Neuronal stem cell (in vitro differentiated cells): Measurements from ENCODE around the gene TMEM132C.
"Not testable (repeated sequence)": the region's sequence is repeated elsewhere in the genome, so short reads cannot be mapped to it uniquely, and the experiment has no call there.

Experiments
- DNase-seq: peaks from one replicate; pipeline ENCODE4 v3.0.0-alpha.2; 2013; ENCODE audit warnings: low spot score
- H2AFZ ChIP-seq: one replicate; pipeline ENCODE4 v1.6.1; 2013; ENCODE audit warnings: mild to moderate bottlenecking, low read length, inconsistent platforms
- H2AK5ac ChIP-seq: 2 replicates; pipeline ENCODE4 v1.6.1; 2013; ENCODE audit warnings: low read depth, mild to moderate bottlenecking, inconsistent platforms, low read length, moderate library complexity, mixed read lengths
- H2BK120ac ChIP-seq: 2 replicates; pipeline ENCODE4 v1.6.1; 2013; ENCODE audit warnings: low read depth, mild to moderate bottlenecking, inconsistent platforms, low read length, moderate library complexity, mixed read lengths
- H2BK12ac ChIP-seq: one replicate; pipeline ENCODE4 v1.6.1; 2013; ENCODE audit warnings: low read length, inconsistent platforms
- H2BK15ac ChIP-seq: 2 replicates; pipeline ENCODE4 v1.6.1; 2013; ENCODE audit warnings: mild to moderate bottlenecking, low read length, inconsistent platforms, mixed read lengths
- H2BK5ac ChIP-seq: one replicate; pipeline ENCODE4 v1.6.1; 2013; ENCODE audit warnings: inconsistent platforms, mild to moderate bottlenecking, low read length, moderate library complexity
- H3K14ac ChIP-seq: one replicate; pipeline ENCODE4 v1.6.1; 2013; ENCODE audit warnings: low read length, inconsistent platforms
- H3K18ac ChIP-seq: 2 replicates; pipeline ENCODE4 v1.6.1; 2013; ENCODE audit warnings: low read length, inconsistent platforms
- H3K23ac ChIP-seq: 2 replicates; pipeline ENCODE4 v1.6.1; 2013; ENCODE audit warnings: low read depth, mild to moderate bottlenecking, mixed read lengths, low read length, inconsistent platforms; ENCODE audit not compliant: poor library complexity
- H3K27ac ChIP-seq: replicated peaks from 3 replicates; pipeline ENCODE4 v1.5.1; 2013; ENCODE audit warnings: low read length, inconsistent platforms
- H3K27me3 ChIP-seq, 3 experiments: 2 replicates each; pipeline ENCODE4 v1.6.1; 2013; ENCODE audit warnings: low read length in 3 of 3, mild to moderate bottlenecking in 2 of 3, inconsistent platforms in 1 of 3, low read depth in 1 of 3, mixed read lengths in 1 of 3, moderate library complexity in 1 of 3; ENCODE audit not compliant: control insufficient read depth in 3 of 3, insufficient read depth in 3 of 3
- H3K36me3 ChIP-seq, 2 donors: replicated peaks in 1 of 2; 2 replicates each; pipeline ENCODE4 v1.6.1; 2013; ENCODE audit warnings: low read length in 2 of 2; ENCODE audit not compliant: control insufficient read depth in 2 of 2, insufficient read depth in 2 of 2
- H3K4ac ChIP-seq: 2 replicates; pipeline ENCODE4 v1.6.1; 2013; ENCODE audit warnings: inconsistent platforms, mild to moderate bottlenecking, low read length, moderate library complexity
- H3K4me1 ChIP-seq, 2 donors: 1 replicate in 1 of 2; 2 replicates in 1 of 2; pipeline ENCODE4 v1.6.1; 2013; ENCODE audit warnings: low read length in 2 of 2, low read depth in 1 of 2; ENCODE audit not compliant: control insufficient read depth in 2 of 2, insufficient read depth in 1 of 2
- H3K4me2 ChIP-seq: one replicate; pipeline ENCODE4 v1.6.1; 2013; ENCODE audit warnings: mild to moderate bottlenecking, low read length, inconsistent platforms; ENCODE audit not compliant: insufficient read depth, poor library complexity, severe bottlenecking
- H3K4me3 ChIP-seq, 2 donors: 2 replicates each; pipeline ENCODE4 v1.5.1; 2013; ENCODE audit warnings: low read length in 2 of 2, mild to moderate bottlenecking in 2 of 2, inconsistent platforms in 1 of 2, moderate library complexity in 1 of 2
- H3K79me1 ChIP-seq: one replicate; pipeline ENCODE4 v1.6.1; 2013; ENCODE audit warnings: low read depth, mild to moderate bottlenecking, inconsistent platforms, low read length, moderate library complexity
- H3K9ac ChIP-seq: one replicate; pipeline ENCODE4 v1.6.1; 2013; ENCODE audit warnings: mild to moderate bottlenecking, low read depth, low read length, inconsistent platforms; ENCODE audit not compliant: poor library complexity
- H3K9me3 ChIP-seq, 2 donors: replicated peaks in 1 of 2; 2 replicates each; pipeline versions ENCODE3 to v1.6.1; 2013; ENCODE audit warnings: low read length in 2 of 2, mild to moderate bottlenecking in 2 of 2, inconsistent platforms in 1 of 2, low read depth in 1 of 2, mixed read lengths in 1 of 2, moderate library complexity in 1 of 2; ENCODE audit not compliant: control insufficient read depth in 2 of 2, insufficient read depth in 1 of 2
- H4K8ac ChIP-seq: one replicate; pipeline ENCODE4 v1.6.1; 2013; ENCODE audit warnings: low read depth, mild to moderate bottlenecking, inconsistent platforms, low read length, moderate library complexity
- H4K91ac ChIP-seq: one replicate; pipeline ENCODE4 v1.6.1; 2013; ENCODE audit warnings: low read length, low read depth, mild to moderate bottlenecking, inconsistent platforms; ENCODE audit not compliant: poor library complexity
- WGBS, 2 donors: extraction: QIAGEN DNeasy Blood & Tissue Kit; methylation state at CpG; one replicate each; pipeline ENCODE4 v1.1.7; 2013; ENCODE audit warnings: missing lambda C conversion rate in 2 of 2, mixed read lengths in 1 of 2; ENCODE audit not compliant: insufficient read length in 2 of 2, insufficient replicate concordance in 1 of 2; ENCODE audit errors: extremely low coverage in 2 of 2; 5-methylcytosine and 5-hydroxymethylcytosine counted together

Gene TMEM132C

DNA sequence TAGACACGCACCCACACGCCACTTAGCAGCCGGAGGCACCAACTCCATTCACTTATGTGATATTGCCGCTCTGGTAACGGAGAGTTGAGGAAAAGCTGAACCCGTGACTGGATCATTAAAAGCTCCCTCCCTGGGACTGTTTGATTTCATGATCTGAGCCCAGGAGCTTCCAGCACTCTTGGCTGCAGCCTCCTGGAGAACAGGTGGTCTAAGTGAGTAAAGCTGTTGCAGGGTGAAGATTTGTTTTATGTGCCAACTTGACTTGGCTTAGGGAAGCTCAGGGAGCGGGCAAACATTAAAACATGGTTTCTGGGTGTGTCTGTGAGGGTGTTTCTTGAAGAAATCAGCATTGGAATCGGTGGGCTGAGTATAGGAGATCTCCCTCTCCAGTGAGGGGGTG, 16.9 kb upstream of the TMEM132C start:
- H3K9ac ChIP-seq: no peak overlapping the region
- H2BK120ac ChIP-seq: no peak overlapping the region
- no peak overlapping the region for H3K23ac ChIP-seq
- no peak overlapping the region for H3K18ac ChIP-seq
- H3K4me2 ChIP-seq: no peak overlapping the region
- WGBS, 2 donors: no CpG with 5 or more reads among the region's 8 CpGs
- H3K9me3 ChIP-seq: peaks cover 5 to 6% of the 10 kb centered on the region in 2 donors
- no peak overlapping the region for H3K4me3 ChIP-seq
- no peak overlapping the region for H2BK12ac ChIP-seq
- no peak overlapping the region for H3K4ac ChIP-seq
- no peak overlapping the region for H2BK15ac ChIP-seq
- H2AFZ ChIP-seq: no peak overlapping the region
- H2AK5ac ChIP-seq: no peak overlapping the region
- peaks cover 0 to 6% (median 0%) of the 10 kb centered on the region in 3 experiments for H3K27me3 ChIP-seq
- peaks cover 0 to 2% of the 10 kb centered on the region in 2 donors for H3K4me1 ChIP-seq
- no peak overlapping the region for H3K27ac ChIP-seq
- H3K79me1 ChIP-seq: no peaks in the 10 kb centered on the region
- H4K8ac ChIP-seq: no peak overlapping the region
- H4K91ac ChIP-seq: no peak overlapping the region
- no peaks in the 10 kb centered on the region for H3K36me3 ChIP-seq
- H3K14ac ChIP-seq: no peak overlapping the region
- no peak for DNase-seq
- no peak overlapping the region for H2BK5ac ChIP-seq

- not testable (repeated sequence) for H3K18ac ChIP-seq, H3K9ac ChIP-seq, H3K27ac ChIP-seq, H3K4me1 ChIP-seq, H3K4ac ChIP-seq, H2BK12ac ChIP-seq, H3K4me2 ChIP-seq, H3K79me1 ChIP-seq, H3K36me3 ChIP-seq, DNase-seq, H2BK15ac ChIP-seq, H3K14ac ChIP-seq, H3K4me3 ChIP-seq, H4K91ac ChIP-seq, H2AFZ ChIP-seq, H3K9me3 ChIP-seq, H3K23ac ChIP-seq, H2BK5ac ChIP-seq, H2BK120ac ChIP-seq, H4K8ac ChIP-seq, H3K27me3 ChIP-seq, H2AK5ac ChIP-seq
Measured at GRCh38 chr12:128253829-128254228, 13.1 kb upstream of the TMEM132C start.

DNA sequence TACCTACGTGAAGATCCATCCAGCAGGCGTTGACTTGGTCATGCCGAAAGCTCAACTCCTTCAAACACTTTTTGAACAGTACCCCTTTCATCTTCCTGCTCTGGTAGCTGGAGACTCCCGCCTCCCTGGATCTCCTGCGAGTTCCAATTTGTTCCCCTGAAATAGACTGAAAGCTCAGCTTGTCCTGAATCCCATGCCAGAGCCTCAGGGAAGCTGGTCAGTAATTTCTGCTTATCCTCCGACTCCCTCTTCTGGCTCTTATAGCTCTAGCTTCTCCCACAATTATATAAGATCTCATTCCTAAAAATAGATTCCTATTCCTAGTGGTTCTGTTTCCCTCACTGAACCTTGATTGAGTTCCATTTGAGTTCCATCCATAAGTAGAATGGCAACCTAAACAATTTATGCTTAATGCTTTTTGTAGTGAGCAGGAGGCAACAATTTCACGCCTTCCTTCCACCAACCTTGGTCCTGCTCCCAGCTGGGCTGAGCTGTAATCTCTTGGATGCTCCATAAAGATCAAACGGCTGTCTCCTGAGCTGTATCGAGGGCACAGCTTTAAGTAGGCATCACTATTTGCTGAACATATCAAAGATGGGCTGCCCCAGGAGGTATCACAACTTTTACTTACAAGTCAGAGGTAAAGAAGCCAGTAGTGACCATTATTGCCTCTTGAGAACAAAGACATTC, 8.0 kb upstream of the TMEM132C start:
- peaks cover 2 to 3% of the 10 kb centered on the region in 2 donors for H3K9me3 ChIP-seq
- H4K91ac ChIP-seq: no peak overlapping the region
- no peak overlapping the region for H2BK5ac ChIP-seq
- no peaks in the 10 kb centered on the region for H3K79me1 ChIP-seq
- DNase-seq: no peak
- no peak overlapping the region for H4K8ac ChIP-seq
- no peaks in the 10 kb centered on the region for H3K36me3 ChIP-seq
- H2BK120ac ChIP-seq: no peak overlapping the region
- no CpG with 5 or more reads among the region's 9 CpGs for WGBS, 2 donors
- no peak overlapping the region for H3K23ac ChIP-seq
- peak overlapping the region; percentile 31 for H2AFZ ChIP-seq
- H3K27ac ChIP-seq: no peak overlapping the region
- H3K4me3 ChIP-seq: no peak overlapping the region
- no peak overlapping the region for H3K14ac ChIP-seq
- no peak overlapping the region for H2BK12ac ChIP-seq
- H3K4me1 ChIP-seq: peaks cover 0 to 3% of the 10 kb centered on the region in 2 donors
- H3K4me2 ChIP-seq: no peak overlapping the region
- H3K18ac ChIP-seq: no peak overlapping the region
- H2BK15ac ChIP-seq: no peak overlapping the region
- no peak overlapping the region for H3K9ac ChIP-seq
- no peak overlapping the region for H3K4ac ChIP-seq
- H3K27me3 ChIP-seq: no peaks in the 10 kb centered on the region
- H2AK5ac ChIP-seq: no peak overlapping the region

- peak; percentile 70 for DNase-seq
- no peaks in the 10 kb centered on the region for H3K36me3 ChIP-seq
- no peak overlapping the region for H2BK5ac ChIP-seq
- peaks cover 0 to 3% of the 10 kb centered on the region in 2 donors for H3K4me1 ChIP-seq
- no peak overlapping the region for H3K14ac ChIP-seq
- H3K9me3 ChIP-seq: peaks cover 2 to 8% of the 10 kb centered on the region in 2 donors
- H4K91ac ChIP-seq: no peak overlapping the region
- H3K4ac ChIP-seq: no peak overlapping the region
- no peaks in the 10 kb centered on the region for H3K27me3 ChIP-seq
- H3K18ac ChIP-seq: no peak overlapping the region
- H2AK5ac ChIP-seq: no peak overlapping the region
- no peak overlapping the region for H3K4me3 ChIP-seq
- H2BK12ac ChIP-seq: no peak overlapping the region
- no peak overlapping the region for H3K9ac ChIP-seq
- H3K79me1 ChIP-seq: no peaks in the 10 kb centered on the region
- no peak overlapping the region for H4K8ac ChIP-seq
- peak overlapping the region; percentile 31 for H2AFZ ChIP-seq
- no peak overlapping the region for H2BK15ac ChIP-seq
- no peak overlapping the region for H3K23ac ChIP-seq
- H3K4me2 ChIP-seq: no peak overlapping the region
- WGBS, 2 donors: no CpG with 5 or more reads among the region's 5 CpGs
- no peak overlapping the region for H3K27ac ChIP-seq
- no peak overlapping the region for H2BK120ac ChIP-seq
Measured at GRCh38 chr12:128259556-128260070, 7.4 kb upstream of the TMEM132C start.
